ENCODE measurements around the gene DNHD1. TPM values are rescaled to one million over a fixed set of nuclear protein-coding genes. Genes with fewer than 3 reads are reported as not detected.

Gene DNHD1
- total RNA-seq, 1 experiment from 2014 or later: 10.6 TPM

GRCh38 chr11:6617315-6617781, 120.3 kb downstream of the DNHD1 start:
- in situ Hi-C loops (cut with HindIII; ENCODE audit: low pct_unique_long_range_greater_than_20kb, low sequenced_read_pairs) (no loop called here), intact Hi-C loops (cut with micrococcal nuclease; ENCODE audit: unreplicated experiment) (no loop called here)
- no TSS peak for BruUV-seq (replicated peaks)
- peak overlapping the region in 1 of 2 experiments; percentile 100; a peak in 1 of 4 replicates for H3K4me3 ChIP-seq (ENCODE audit: low read depth in 2 of 2, low read length in 2 of 2)
- no peak overlapping the region for H3K27ac ChIP-seq (ENCODE audit: low read length)
- DNase-seq (ENCODE audit: low read depth, low spot score) (no peak), ATAC-seq (no peak)
- no peaks in the 10 kb centered on the region for H3K9me3 ChIP-seq (ENCODE audit: control insufficient read depth, insufficient read depth, low read depth, low read length)
- H3K27me3 ChIP-seq (ENCODE audit: control insufficient read depth, insufficient read depth, low read length): no peaks in the 10 kb centered on the region
- no peaks in the 10 kb centered on the region for H3K36me3 ChIP-seq (ENCODE audit: control insufficient read depth, insufficient read depth, low read length)
- POLR2A ChIA-PET: no interaction called here
- CTCF ChIA-PET: no interaction called here
- H3K4me1 ChIP-seq (ENCODE audit: control insufficient read depth, insufficient read depth, low read length): peaks cover 20% of the 10 kb centered on the region
- no peak for TF ChIP-seq TCF7L2 (IDR thresholded peaks at IDR 0.05; ENCODE audit: low read depth, low read length)
- no peak for TF ChIP-seq REST (IDR thresholded peaks at IDR 0.05; ENCODE audit: insufficient read depth in 1 of 2, low read depth in 2 of 2, low read length in 1 of 2)
- no peak for TF ChIP-seq POLR2AphosphoS5 (IDR thresholded peaks at IDR 0.05; ENCODE audit: low read depth, low read length)
- TF ChIP-seq SIN3A (IDR thresholded peaks at IDR 0.05; ENCODE audit: borderline replicate concordance, insufficient read depth, low read depth, low read length): no peak

GRCh38 chr11:6618117-6619003, 121.3 kb downstream of the DNHD1 start:
- ChIA-PET CTCF (interaction anchor here (0.6 to 1.5 kb wide), 4 partner anchors 65 to 239 kb away, joined by 5 to 6 read pairs (median 5); partner anchors contain the start of gene MRPL17), POLR2A (no interaction called here)
- peak overlapping the region; percentile 98 for H3K27ac ChIP-seq (ENCODE audit: low read length)
- ATAC-seq (peak; percentile 24), DNase-seq (ENCODE audit: low read depth, low spot score) (no peak)
- H3K27me3 ChIP-seq (ENCODE audit: control insufficient read depth, insufficient read depth, low read length): no peaks in the 10 kb centered on the region
- in situ Hi-C loops (cut with HindIII; ENCODE audit: low pct_unique_long_range_greater_than_20kb, low sequenced_read_pairs) (no loop called here), intact Hi-C loops (cut with micrococcal nuclease; ENCODE audit: unreplicated experiment) (no loop called here)
- no TSS peak for BruUV-seq (replicated peaks)
- TF ChIP-seq POLR2AphosphoS5 (IDR thresholded peaks at IDR 0.05; ENCODE audit: low read depth, low read length): no peak
- no peak for TF ChIP-seq REST (IDR thresholded peaks at IDR 0.05; ENCODE audit: insufficient read depth in 1 of 2, low read depth in 2 of 2, low read length in 1 of 2)
- TF ChIP-seq SIN3A (IDR thresholded peaks at IDR 0.05; ENCODE audit: borderline replicate concordance, insufficient read depth, low read depth, low read length): no peak
- TF ChIP-seq TCF7L2 (IDR thresholded peaks at IDR 0.05; ENCODE audit: low read depth, low read length): no peak
- TF ChIP-seq CTCF (IDR thresholded peaks at IDR 0.05): no peak
- H3K36me3 ChIP-seq (ENCODE audit: control insufficient read depth, insufficient read depth, low read length): no peaks in the 10 kb centered on the region
- no peaks in the 10 kb centered on the region for H3K9me3 ChIP-seq (ENCODE audit: control insufficient read depth, insufficient read depth, low read depth, low read length)
- H3K4me1 ChIP-seq (ENCODE audit: control insufficient read depth, insufficient read depth, low read length): peaks cover 13% of the 10 kb centered on the region
- H3K4me3 ChIP-seq (ENCODE audit: low read depth in 2 of 2, low read length in 2 of 2): peak overlapping the region; percentile 82 to 100

Data from Panc1 (cell line).